GM23338 (cell line): ENCODE measurements around the gene SLC23A2.

Experiments
- CTCF ChIP-seq, 2 experiments: fragments of 200-600 bp in 1 of 2; sonication (generic) in 1 of 2; conservative IDR thresholded peaks; 2 replicates each; pipeline versions ENCODE4 v1.5.1 to v1.6.1; 2016 to 2017; ENCODE audit warnings: antibody characterized with exemption in 2 of 2, low read depth in 2 of 2, mild to moderate bottlenecking in 2 of 2, moderate library complexity in 1 of 2
- EZH2 ChIP-seq: fragments of 200-600 bp; sonication (generic); IDR thresholded peaks from one replicate; pipeline ENCODE4 v1.8.0; 2017; ENCODE audit warnings: antibody characterized with exemption, mild to moderate bottlenecking, low read depth; ENCODE audit not compliant: unreplicated experiment
- NANOG ChIP-seq: IDR thresholded peaks from 2 replicates; pipeline ENCODE4 v1.6.1; 2016; ENCODE audit warnings: antibody characterized with exemption, borderline replicate concordance
- POLR2AphosphoS5 ChIP-seq: IDR thresholded peaks from 2 replicates; pipeline ENCODE4 v1.6.1; 2016; ENCODE audit warnings: antibody characterized with exemption, low read depth

DNA sequence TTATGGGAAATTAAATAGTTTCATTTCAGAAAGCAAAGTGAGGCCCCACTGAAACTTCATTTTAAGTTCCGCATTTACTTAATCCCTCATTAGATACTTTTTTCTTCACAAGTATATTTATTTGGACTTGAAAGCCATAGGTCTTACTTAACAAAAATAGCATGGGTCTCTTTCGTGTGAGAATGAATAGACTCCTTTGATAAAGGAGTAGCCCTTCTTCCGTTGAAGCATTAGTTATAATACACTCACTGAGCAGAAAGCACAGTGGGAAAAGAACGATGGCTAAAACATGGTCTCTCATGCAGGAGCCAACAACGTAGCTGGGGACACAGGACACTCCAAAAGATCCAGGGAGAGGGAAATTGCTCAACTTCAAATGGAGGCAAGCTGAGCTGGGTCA, 130.4 kb downstream of the SLC23A2 start:
- TF ChIP-seq CTCF (conservative IDR thresholded peaks at IDR 0.05; ENCODE audit: low read depth in 2 of 2) (no peak), NANOG (no peak), POLR2AphosphoS5 (no peak), EZH2 (no peak)
